HG03571 (cell line): Measurements from ENCODE around the gene ADAM12.

Experiments
- ATAC-seq: cut with Tn5 transposase; IDR thresholded peaks from one replicate; pipeline ENCODE4 v1.9.1; 2021; ENCODE audit not compliant: unreplicated experiment

The ADAM12 gene

GRCh38 chr10:126239844-126240243 is 148.4 kb downstream of the ADAM12 start:
- ATAC-seq = no peak

DNA sequence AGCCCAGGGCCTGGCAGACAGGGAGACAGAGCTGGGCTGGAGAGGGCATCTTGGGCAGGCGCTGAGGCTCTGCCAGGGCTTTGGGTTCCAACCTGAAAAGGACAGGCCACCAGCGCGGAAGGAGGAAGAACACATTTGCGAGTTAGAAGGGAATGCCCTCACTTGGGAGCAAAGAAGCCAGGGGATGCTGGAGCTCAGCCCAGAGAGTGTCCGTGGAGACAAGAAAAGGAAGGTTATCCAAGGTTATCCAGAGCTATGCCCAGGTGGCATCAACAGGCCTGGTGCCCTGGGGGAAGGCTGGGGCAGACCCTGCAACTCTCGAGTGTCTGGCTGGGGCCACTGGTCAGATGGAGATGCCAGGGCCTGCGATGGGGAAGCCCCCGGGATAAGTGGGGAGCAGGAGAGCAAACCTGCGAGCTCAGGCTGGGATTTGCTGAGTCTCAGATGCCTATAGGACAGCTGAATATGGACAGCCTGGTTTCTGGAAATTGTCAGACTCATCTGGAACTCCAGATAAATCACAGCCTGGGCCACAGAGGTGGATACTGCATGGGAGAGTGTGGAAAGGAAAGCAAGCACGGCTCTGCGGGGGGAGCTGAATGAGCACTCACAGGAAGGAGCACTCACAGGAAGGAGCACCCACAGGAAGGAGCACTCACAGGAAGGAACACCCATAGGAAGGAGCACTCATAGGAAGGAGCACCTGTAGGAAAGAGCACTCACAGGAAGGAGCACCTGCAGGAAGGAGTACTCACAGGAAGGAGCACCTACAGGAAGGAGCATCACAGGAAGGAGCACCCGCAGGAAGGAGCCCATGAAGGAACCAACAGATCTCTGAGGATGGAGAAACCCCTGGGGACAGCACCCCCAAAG is 152.1 kb downstream of the ADAM12 start:
- ATAC-seq = no peak

DNA sequence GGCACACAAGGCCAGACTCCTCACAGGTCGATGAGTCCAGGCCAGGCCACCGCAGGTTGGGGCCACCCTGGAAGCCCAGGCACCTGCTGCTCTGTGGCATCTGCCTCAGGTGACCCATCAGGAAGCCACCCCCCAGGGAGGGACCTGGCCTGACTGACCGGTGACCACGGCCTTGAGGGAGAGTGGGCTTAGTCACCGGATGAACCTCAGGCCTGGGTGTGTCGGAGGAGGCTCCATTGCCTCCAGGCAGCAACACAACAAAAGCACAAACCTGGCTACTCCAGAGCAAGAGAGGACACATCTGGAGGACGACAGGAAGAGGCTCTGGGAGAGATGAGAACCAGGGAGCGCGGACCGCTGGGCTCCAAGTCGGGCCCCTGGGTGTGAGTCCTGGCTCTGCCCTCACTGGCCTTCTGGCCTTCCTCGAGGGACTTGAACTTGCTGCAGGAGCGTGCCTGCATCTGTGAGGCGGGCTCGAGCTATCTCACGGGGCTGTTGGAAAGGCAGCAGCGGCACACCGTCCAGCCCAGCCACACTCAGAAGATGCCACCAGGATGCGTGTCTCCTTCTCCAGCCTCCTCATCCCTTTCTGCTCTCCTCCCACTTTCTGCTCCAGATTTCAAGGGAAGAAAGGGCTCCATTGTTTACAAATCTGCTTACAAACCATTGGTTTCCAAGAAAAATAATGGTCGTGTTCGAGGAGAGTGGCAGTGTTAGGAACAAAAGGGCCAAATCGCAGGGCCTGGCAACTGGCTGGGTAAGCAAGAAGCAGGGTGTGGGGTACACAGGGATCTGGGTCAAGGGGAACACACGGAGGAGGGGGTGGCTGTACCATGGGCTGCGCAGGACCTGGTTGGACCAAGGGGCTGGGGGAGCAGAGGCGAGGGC is 152.9 kb downstream of the ADAM12 start:
- no peak for ATAC-seq

- ATAC-seq = no peak
Observed at GRCh38 chr10:126234630-126235029, 153.6 kb downstream of the ADAM12 start.

DNA sequence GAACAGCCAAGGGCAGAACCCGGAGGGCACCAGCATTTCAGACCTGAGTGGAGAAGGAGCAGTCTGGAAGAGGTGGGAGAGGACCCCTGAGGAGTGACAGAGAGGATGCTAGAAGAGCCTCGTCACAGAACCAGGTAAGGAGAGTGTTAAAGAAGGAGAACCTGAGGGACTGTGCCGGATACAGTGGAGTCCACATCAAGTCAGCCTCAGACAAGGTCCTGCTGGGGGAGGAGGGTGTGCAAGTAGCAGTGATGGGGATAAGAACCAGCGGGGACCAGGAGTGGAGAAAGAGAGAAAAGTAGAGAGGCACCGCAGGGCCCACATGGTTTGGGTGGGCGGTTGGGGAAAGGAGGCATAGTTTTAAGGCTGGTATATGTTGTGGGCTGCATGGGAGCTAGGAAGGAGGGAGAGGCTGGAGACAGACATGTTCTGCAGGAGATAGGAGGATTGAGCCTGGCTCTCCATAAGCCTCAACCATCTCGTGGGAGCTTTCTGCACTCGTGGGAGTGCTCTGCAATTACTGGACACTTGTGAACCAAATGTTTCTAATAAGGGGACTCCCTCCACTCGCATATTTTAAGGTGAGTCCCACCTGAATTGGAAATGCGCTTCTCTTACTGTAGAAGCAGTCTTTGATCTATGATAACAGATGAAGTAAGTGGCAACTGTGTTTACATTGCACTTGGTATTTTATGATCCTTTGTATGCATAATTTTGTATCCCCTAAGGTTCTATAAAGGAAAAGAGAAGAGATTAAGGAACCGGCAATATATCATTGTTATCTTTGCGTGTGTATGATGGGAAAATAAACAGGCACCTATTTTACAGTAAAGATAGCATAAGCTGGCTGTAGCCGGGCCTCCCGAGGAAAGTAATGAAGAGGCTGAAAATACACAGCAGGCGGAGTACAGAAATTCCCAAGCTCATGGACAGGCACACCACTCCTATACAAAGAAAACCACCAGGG is 154.8 kb downstream of the ADAM12 start:
- no peak for ATAC-seq

DNA sequence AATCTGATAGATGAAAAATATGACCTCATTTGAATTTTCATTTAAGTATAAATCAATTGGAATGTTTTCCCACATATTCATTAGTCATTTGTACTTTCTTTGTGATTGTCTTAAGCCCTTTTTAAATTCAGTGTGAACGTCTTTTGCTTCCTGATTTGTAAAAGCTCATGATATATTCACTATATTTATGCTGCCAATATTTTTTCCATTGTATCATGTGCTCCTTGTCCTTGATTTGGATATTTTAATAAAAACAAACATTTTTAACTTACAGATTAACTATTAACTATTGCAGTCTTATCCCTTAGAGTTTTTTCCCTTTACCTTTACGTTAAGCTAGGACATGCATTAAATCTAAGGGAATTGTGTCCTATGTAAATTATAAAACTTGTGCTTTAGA is 157.7 kb downstream of the ADAM12 start:
- ATAC-seq = no peak

DNA sequence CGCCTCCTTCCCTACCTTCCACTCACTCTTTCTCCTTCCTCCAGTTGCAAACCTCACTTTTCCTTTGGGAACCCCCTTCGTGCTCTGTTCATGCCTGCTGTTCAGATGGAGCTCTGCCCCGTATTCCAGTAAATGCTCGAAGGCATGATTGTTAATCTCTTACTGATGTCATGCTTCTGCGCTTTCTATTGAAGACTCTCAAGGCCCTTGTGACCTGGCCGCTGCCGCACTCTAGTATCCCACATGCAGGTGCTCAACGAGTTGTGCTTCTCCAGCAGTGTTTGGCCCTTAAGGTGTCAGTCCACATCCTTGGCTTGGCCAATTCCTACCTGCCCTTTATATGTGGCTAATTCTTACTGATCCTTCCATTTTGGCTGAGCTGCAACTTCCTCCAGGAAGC is 158.6 kb downstream of the ADAM12 start:
- ATAC-seq = no peak

- no peak for ATAC-seq
Observed at GRCh38 chr10:126227762-126228134, 160.5 kb downstream of the ADAM12 start.

DNA sequence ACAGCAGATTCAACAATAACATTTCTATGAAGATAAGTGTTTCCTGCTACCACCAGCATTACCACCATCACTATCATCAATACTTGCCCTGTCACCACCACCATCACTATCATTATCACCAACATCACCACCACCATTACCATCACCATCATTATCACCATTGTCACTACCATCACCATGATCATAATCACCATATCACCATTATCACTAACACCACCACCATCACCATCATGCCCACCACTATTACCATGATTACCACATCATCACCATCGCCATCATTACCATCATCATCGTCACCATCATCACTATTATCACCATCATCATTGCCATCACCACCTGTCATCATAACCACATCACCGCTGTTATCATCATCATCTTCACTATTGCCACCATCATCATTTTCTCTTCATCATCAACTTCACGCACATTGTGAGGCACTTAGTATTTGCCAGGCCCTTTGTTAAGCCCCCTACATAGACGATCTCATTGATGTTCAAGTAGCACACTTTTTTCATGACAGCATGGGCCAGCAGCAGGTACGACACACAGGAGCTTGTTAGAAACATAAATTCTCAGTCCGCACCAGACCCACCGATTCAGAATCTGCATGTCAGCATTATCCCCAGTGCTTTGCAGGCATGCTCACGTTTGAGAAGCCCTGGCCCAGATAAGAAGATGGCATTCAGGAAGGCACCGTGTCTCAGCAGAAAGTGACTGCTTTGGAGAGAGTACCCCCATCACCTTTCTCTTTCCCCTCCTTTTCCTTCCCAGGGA is 161.1 kb downstream of the ADAM12 start:
- no peak for ATAC-seq

GRCh38 chr10:126226205-126226604 is 162.1 kb downstream of the ADAM12 start:
- no peak for ATAC-seq

DNA sequence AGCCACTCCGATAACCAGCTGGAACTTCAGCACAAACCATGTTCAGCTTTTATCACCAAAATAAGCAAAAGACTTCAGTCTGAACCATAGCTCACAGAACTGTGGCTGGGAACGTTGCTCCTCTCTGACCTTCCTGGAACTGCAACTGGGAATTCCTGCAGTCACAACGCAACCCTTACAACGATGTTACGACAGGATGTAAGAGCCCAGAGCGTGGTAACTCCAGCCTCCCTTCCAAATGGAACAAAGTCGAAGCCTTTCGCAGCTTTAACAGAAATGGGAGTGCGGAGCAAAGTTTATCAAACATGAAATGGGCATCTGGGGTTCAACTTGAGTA is 162.6 kb downstream of the ADAM12 start:
- ATAC-seq = no peak

DNA sequence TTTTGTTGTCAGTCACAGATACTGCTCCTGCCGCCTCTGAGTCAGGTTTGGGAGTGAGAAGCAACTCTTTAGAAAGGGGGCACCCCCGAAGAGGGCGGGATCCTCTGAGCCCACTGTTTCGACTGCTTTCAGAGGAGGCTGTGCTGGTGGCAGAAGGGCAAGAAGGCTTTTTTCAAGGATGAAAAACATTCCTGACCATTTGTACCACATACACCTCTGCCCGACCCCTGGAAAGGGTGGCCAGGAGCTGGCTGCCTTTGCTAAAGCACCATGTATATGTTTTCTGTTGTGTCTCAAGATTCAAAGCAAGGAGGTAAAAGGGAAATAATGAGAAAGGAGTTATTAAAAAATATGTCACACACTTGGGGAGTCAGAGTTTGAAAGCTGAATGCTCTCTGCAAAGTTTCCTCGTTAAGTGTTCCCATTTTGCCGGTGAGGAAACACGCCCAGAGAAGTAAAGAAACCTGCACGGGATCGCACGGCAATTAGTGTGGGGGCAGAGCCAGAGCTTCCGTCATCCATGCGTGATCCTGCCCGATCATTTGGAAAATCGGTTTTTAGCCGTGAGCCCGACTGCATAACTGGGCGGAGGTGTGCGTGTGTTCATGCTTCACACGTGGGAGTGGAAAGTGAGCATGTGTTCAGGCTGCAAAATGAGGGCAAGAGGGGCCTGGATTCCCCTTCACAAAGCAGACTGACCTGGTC is 163.2 kb downstream of the ADAM12 start:
- no peak for ATAC-seq

DNA sequence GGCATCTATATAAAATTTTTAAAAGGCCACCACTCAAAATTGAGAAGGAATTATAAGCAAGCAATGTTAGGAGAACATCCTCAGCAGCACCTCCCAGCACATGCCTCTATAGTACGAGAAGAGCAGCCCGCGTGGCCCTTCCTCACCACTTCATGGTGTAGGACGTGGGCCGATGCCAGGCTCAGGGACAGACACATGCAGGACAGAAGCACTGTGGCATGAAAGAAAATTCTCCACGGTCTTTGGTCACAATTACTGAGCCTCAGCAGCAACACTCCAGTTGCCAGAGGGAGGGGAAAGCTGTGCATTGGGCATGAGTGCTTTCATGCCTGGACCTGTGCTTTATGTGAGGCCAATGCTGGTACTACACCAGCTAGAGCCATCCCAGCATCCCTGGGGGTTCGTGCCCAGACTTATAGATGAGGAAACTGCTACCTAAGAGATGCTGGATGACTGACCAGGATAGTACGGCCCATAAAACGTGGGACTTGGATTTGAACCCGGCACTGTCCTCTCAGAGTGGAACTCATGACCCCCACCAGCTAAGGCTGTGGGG is 164.7 kb downstream of the ADAM12 start:
- no peak for ATAC-seq

DNA sequence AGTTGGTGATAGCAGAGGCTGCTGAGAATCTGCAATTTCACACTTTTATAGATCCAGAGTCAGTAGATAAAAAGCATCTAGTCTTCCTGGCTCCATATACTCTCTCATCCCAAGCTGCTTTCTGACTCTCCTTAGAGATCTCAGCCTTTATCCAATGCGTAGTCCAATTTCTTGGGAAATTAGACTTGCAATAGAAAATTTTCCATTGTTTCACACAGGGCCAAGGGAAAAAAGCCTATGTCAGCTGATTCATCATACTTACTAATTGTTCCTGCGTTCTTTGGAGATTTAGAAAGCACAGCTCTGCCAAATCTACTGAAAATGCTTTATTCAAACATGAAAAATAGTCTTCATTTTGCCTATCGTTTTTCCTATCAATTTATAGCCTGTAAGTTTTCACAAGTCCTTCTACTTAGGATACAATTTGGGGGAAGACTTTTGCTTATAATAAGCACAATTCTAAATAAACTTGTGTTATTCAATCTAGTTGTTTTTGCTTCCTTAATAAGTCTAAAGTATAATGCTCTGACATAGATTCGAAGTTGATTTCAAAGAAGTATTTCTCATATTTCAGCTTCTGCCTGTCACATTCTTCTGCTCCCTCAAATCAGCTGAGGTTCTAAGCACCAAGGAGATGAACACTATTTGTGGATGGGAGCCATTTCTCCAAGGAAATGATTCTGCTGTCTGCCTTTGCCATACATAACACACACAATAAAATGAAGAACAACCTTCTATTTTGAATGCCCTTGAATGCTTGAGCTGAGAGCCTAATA is 165.4 kb downstream of the ADAM12 start:
- ATAC-seq = no peak

GRCh38 chr10:126221874-126222273 is 166.4 kb downstream of the ADAM12 start:
- ATAC-seq = no peak

GRCh38 chr10:126218778-126219649 is 169.3 kb downstream of the ADAM12 start:
- no peak for ATAC-seq

GRCh38 chr10:126218174-126218573 is 170.1 kb downstream of the ADAM12 start:
- no peak for ATAC-seq

- ATAC-seq = no peak
Observed at GRCh38 chr10:126216632-126216961, 171.7 kb downstream of the ADAM12 start.
